ENCODE results near the gene LHX1. TPM values are rescaled to one million over a fixed set of nuclear protein-coding genes. Genes with fewer than 3 reads are reported as not detected.

Gene LHX1
- total and polyA plus RNA-seq, 11 donors, result not detected

DNA sequence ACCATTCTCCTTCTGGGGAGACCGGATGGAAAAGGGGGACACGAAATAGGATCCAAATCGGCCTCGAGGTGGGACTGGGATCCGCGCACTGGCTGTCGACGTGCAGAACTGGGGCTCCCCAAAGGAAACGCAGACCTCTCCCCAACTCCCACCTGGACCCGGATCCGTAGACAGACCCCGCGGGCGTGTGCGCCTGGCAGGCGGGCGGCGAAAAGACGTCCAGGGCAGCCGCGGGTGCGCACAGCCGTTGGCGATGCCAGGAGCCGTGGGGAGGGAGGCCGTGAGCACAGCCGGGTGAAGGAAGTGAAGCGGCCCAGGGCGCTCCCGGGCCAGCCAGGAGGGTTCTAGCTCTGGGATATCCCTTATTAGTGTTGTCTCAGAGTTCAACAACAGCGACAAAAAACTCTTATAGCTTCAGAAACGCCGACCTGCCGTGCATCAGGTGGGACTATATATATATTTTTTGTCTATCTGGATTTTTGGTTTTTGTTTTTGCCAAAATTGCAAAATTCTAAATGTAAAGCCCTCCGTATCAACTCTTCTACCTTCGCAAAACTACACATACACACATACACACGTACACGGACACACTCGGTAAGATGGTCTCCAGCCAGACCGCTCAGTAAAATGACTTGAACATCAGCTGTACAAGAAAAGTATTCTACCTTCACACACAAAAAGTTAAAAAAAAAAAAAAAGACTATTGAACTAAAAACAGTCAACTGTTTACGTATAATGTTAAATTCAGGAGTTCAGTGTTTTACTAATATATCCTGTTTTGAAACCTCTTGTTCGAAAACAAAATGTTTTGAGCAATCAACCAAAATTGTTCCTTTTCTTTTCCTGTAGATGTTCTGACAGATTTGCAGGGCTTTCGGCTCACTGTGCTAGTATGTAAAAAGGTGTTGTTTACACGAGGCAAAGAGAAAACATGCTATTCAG, 6.2 kb downstream of the LHX1 start:
- H3K4me1 ChIP-seq, result peaks cover 1 to 39% (median 24%) of the 10 kb centered on the region in 12 donors
- H3K36me3 ChIP-seq, result no peaks in the 10 kb centered on the region
- no peak overlapping the region for H3K27ac ChIP-seq
- TF ChIP-seq, protein P1, sequence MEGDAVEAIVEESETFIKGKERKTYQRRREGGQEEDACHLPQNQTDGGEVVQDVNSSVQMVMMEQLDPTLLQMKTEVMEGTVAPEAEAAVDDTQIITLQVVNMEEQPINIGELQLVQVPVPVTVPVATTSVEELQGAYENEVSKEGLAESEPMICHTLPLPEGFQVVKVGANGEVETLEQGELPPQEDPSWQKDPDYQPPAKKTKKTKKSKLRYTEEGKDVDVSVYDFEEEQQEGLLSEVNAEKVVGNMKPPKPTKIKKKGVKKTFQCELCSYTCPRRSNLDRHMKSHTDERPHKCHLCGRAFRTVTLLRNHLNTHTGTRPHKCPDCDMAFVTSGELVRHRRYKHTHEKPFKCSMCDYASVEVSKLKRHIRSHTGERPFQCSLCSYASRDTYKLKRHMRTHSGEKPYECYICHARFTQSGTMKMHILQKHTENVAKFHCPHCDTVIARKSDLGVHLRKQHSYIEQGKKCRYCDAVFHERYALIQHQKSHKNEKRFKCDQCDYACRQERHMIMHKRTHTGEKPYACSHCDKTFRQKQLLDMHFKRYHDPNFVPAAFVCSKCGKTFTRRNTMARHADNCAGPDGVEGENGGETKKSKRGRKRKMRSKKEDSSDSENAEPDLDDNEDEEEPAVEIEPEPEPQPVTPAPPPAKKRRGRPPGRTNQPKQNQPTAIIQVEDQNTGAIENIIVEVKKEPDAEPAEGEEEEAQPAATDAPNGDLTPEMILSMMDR (IDR thresholded peaks at IDR 0.05), result no peak
- TF ChIP-seq POLR2A (IDR thresholded peaks at IDR 0.05), result no peak
- H3K9me3 ChIP-seq, result no peaks in the 10 kb centered on the region
- no peak for ATAC-seq
- intact Hi-C loops (cut with DNase I), result loop anchor here in 1 of 10 donors (10.0 kb wide), 1 partner anchor 349 kb away; the partner anchor contains the start of gene DHRS11
- 14 to 20% (median 17%) methylated on average over 33 to 44 of the region's 44 CpGs for WGBS, 4 donors
- peaks cover 73 to 94% (median 91%) of the 10 kb centered on the region in 9 donors for H3K27me3 ChIP-seq
- no peak for DNase-seq
- H3K4me3 ChIP-seq, result no peak overlapping the region

DNA sequence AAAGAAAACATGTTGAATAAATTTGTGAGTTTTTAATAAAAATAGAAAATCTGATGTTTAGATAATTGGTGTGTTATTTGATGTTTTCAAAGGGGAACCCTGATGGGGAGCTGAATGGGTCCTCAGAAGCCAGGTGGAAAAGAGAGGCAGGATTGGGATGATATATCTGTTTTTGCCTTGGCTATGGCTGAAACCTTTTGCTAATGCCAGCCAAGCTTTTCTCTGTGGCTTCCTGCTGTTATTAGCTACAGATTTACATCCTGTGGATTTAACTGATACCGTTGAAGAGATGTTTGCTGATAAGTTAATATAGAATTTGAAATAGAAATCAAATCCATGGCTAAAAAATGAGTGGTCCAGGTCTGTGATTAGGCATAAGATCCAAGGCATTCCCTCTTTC, 7.3 kb downstream of the LHX1 start:
- DNase-seq (no peak), ATAC-seq (no peak)
- 0 to 4% (median 1%) methylated on average over 1 of the region's 1 CpG for WGBS, 4 donors
- Histone ChIP-seq H3K27ac (no peak overlapping the region), H3K27me3 (peaks cover 62 to 84% (median 80%) of the 10 kb centered on the region in 9 donors), H3K4me1 (peaks cover 0 to 33% (median 19%) of the 10 kb centered on the region in 12 donors), H3K9me3 (no peaks in the 10 kb centered on the region), H3K36me3 (no peaks in the 10 kb centered on the region), H3K4me3 (no peak overlapping the region)
- TF ChIP-seq, protein P1 (IDR thresholded peaks at IDR 0.05), result no peak
- no peak for TF ChIP-seq POLR2A (IDR thresholded peaks at IDR 0.05)
- intact Hi-C loops (cut with DNase I), result loop anchor here in 1 of 10 donors (10.0 kb wide), 1 partner anchor 350 kb away; the partner anchor contains the start of gene DHRS11

DNA sequence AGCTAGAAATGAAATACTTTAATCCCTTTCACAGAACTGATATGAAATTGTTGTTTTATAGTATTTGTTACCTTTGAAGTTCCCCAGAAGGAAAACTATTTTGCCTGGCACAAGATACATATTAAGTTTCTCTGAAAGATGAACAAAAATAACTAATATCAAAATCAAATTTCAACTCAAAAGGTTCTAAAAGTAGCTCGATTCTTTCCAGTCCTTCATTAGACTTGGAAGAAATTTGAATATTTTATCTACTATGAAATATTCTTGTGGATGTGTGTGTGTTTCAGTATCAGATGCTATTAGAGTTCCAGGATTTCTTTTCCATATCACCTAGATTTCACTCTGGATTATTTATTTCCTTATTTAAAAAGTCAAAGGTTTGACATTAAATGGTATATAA, 7.9 kb downstream of the LHX1 start:
- ATAC-seq, result no peak
- Histone ChIP-seq H3K27me3 (peaks cover 58 to 78% (median 74%) of the 10 kb centered on the region in 9 donors), H3K36me3 (no peaks in the 10 kb centered on the region), H3K4me3 (no peak overlapping the region), H3K27ac (no peak overlapping the region), H3K9me3 (no peaks in the 10 kb centered on the region), H3K4me1 (peaks cover 0 to 37% (median 24%) of the 10 kb centered on the region in 12 donors)
- no peak for DNase-seq
- 33 to 39% (median 36%) methylated on average over 1 of the region's 1 CpG for WGBS, 4 donors
- intact Hi-C loops (cut with DNase I), result loop anchor here in 1 of 10 donors (10.0 kb wide), 1 partner anchor 350 kb away; the partner anchor contains the start of gene DHRS11
- TF ChIP-seq POLR2A (IDR thresholded peaks at IDR 0.05), result no peak
- TF ChIP-seq, protein P1 (IDR thresholded peaks at IDR 0.05), result no peak
